Measurements from ENCODE around the gene SMYD4. TPM values are rescaled to one million over a fixed set of nuclear protein-coding genes. Genes with fewer than 3 reads are reported as not detected.

Gene SMYD4
- total RNA-seq = 7.7 and 8.4 TPM in 2 replicates

DNA sequence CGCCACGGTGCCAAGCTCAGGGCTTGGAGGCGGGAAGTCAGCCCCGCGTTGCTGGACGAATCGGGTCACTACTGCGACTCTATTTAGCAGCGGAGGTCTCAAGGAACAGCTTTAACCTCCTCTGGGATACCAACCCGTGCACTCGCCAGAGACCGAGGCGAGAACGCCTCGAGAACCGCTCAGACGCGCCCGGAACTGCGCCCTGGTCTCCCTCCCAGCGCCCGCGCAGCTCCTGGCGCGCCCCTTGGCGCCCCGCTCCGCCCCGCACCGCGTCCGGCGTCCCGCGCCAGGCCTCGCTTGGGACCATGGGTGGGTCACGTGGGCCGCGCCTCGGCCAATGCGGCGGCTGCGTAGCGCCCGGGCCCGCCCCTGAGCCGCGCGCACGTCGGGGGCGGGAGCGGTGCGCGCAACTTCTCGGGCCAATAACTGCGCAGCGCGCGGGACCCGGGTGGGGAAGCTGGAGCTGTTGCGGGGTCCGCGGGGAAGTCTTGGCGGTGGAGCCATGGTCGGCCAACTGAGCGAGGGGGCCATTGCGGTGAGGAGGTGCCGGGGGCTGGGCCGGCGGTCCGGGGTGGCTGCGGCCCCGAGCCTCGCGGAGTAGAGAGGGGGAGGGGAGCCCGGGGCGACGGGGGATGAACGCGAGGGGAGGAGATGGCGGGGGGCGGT is at the start of gene SMYD4, which contains the start of gene RPA1:
TSS of gene SMYD4 (minus strand) at position 311 of the 666 bp plus-strand sequence. CDS start 1,908 bp downstream, outside the sequence.
TSS of gene RPA1 (plus strand) at position 414 of the 666 bp plus-strand sequence. CDS start at position 503, 89 bp downstream.

GRCh38 chr17:1742371-1743087 is 87.2 kb downstream of the SMYD4 start, which contains the start of gene SERPINF2:
SERPINF2 (plus strand) TSS chr17:1742871; CDS start chr17:1744996, 2,125 bp downstream.

Other genes starting within 250 kb of the SMYD4 start
- gene SLC43A2, start 201.1 kb downstream of the SMYD4 start, total RNA-seq = 6.0 and 8.5 TPM in 2 replicates
- 0.49 and 0.61 TPM in 2 replicates for gene SCARF1, start 184.2 kb downstream of the SMYD4 start, total RNA-seq
- gene RILP, start 180.0 kb downstream of the SMYD4 start, total RNA-seq = 3.7 and 6.3 TPM in 2 replicates
- 137 and 162 TPM in 2 replicates for gene PRPF8, start 145.0 kb downstream of the SMYD4 start, total RNA-seq
- gene TLCD2, start 119.5 kb downstream of the SMYD4 start, total RNA-seq = 5.2 and 5.7 TPM in 2 replicates
- 35.8 and 39.6 TPM in 2 replicates for gene WDR81, start 105.2 kb downstream of the SMYD4 start, total RNA-seq
- gene SERPINF2, start 87.0 kb downstream of the SMYD4 start, total RNA-seq = under 0.01 TPM in 1 of 2 replicates, not detected in the other
- 106 and 148 TPM in 2 replicates for gene SERPINF1, start 67.8 kb downstream of the SMYD4 start, total RNA-seq
- 10.1 and 11.7 TPM in 2 replicates for gene RPA1, start 103 bp upstream of the SMYD4 start, total RNA-seq
- gene RTN4RL1, start 195.4 kb upstream of the SMYD4 start, total RNA-seq = 0.85 and 1.6 TPM in 2 replicates
- gene DPH1, start 200.3 kb upstream of the SMYD4 start, total RNA-seq = 57.2 and 64.1 TPM in 2 replicates
- 59.7 and 64.3 TPM in 2 replicates for gene OVCA2, start 212.1 kb upstream of the SMYD4 start, total RNA-seq
- gene HIC1, start 225.2 kb upstream of the SMYD4 start, total RNA-seq = 69.8 and 71.9 TPM in 2 replicates

All from hair follicle dermal papilla cell (primary cell).